ENCODE measurements around the gene ADK.

GRCh38 chr10:74289951-74290350, 138.9 kb downstream of the ADK start:
- no peak for TF ChIP-seq CTCF (IDR thresholded peaks at IDR 0.05)
- no peak for TF ChIP-seq POLR2A (IDR thresholded peaks at IDR 0.05)

All from right lobe of liver (tissue), 4 donors.